ENCODE measurements around the gene XPO6. TPM values are rescaled to one million over a fixed set of nuclear protein-coding genes. Genes with fewer than 3 reads are reported as not detected.
A peak's percentile ranks its signal among the peaks of the same experiment; 100 is the strongest.

The XPO6 gene
- total RNA-seq, 1 donor from 2014 or later = 168 TPM

GRCh38 chr16:28166394-28167208 is 45.2 kb downstream of the XPO6 start:
- TF ChIP-seq, protein P1, sequence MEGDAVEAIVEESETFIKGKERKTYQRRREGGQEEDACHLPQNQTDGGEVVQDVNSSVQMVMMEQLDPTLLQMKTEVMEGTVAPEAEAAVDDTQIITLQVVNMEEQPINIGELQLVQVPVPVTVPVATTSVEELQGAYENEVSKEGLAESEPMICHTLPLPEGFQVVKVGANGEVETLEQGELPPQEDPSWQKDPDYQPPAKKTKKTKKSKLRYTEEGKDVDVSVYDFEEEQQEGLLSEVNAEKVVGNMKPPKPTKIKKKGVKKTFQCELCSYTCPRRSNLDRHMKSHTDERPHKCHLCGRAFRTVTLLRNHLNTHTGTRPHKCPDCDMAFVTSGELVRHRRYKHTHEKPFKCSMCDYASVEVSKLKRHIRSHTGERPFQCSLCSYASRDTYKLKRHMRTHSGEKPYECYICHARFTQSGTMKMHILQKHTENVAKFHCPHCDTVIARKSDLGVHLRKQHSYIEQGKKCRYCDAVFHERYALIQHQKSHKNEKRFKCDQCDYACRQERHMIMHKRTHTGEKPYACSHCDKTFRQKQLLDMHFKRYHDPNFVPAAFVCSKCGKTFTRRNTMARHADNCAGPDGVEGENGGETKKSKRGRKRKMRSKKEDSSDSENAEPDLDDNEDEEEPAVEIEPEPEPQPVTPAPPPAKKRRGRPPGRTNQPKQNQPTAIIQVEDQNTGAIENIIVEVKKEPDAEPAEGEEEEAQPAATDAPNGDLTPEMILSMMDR (conservative IDR thresholded peaks at IDR 0.05; ENCODE audit: low read depth, low read length) = no peak
- no peak overlapping the region for H3K4me3 ChIP-seq (ENCODE audit: low read depth, low read length)
- peak; percentile 52 for DNase-seq (ENCODE audit: low read depth)

DNA sequence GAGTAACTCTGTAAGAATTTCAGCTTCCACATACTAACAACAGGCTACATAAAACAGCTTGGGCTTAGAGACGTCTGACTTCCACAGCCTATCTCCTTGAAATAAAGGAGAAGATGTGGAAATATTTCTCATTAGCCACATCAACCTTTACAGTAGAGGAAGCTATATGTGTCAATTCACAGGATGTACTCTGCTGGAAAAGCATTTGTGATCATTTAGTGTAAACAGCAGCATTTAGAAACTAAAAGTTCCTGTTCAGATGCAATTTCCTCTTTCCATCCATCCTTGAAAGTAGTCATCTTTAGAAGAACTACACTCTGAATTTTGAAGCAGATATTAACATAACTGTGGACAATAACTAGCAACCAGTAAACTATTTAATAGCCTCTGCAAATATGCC is 46.2 kb downstream of the XPO6 start:
- TF ChIP-seq, protein P1 (conservative IDR thresholded peaks at IDR 0.05; ENCODE audit: low read depth, low read length) = no peak
- H3K4me3 ChIP-seq (ENCODE audit: low read depth, low read length) = no peak overlapping the region
- no peak for DNase-seq (ENCODE audit: low read depth)

DNA sequence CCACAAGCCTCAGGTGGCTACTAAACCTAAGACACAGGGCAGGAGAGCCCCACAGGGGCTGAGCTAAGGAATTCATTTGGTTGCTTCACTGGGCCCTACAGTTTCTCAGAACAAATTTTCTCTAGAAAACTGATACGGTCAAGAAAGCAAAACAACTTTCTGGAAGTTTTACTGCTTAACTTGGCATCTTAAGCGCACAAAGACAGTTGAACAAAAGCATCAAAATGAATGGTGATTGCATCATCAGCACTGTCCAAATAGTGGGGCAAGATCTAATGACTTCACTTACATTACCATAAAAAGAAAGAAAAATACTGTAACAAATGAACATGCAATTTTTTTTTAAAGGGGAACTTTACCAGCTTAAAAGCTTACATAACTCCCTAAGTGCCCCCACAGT is 47.6 kb downstream of the XPO6 start:
- TF ChIP-seq, protein P1 (conservative IDR thresholded peaks at IDR 0.05; ENCODE audit: low read depth, low read length) = no peak
- DNase-seq (ENCODE audit: low read depth) = no peak
- H3K4me3 ChIP-seq (ENCODE audit: low read depth, low read length) = no peak overlapping the region

DNA sequence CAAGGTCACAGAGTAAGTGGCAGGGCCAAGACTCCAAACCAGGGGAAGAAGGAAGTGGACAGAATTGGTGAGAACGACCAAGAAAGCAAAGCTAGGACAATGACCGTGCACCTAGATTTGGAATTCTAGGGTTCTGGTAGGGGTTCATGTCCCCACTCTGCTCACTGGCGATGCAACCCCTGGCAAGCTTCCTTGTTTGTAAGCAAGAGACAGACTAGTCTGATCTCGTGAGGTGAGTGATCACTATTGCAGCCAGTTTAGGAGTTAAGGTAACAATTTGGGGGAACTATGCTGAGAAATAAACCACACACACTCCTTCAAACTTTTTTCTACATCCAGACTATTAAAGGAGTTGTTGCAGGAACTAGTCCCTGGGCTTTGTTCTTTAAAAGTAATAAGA is 48.1 kb downstream of the XPO6 start:
- no peak overlapping the region for H3K4me3 ChIP-seq (ENCODE audit: low read depth, low read length)
- TF ChIP-seq, protein P1 (conservative IDR thresholded peaks at IDR 0.05; ENCODE audit: low read depth, low read length) = no peak
- DNase-seq (ENCODE audit: low read depth) = no peak

GRCh38 chr16:28162326-28162877 is 49.4 kb downstream of the XPO6 start:
- no peak overlapping the region for H3K4me3 ChIP-seq (ENCODE audit: low read depth, low read length)
- peak; percentile 58 for DNase-seq (ENCODE audit: low read depth)
- TF ChIP-seq, protein P1 (conservative IDR thresholded peaks at IDR 0.05; ENCODE audit: low read depth, low read length) = no peak

DNA sequence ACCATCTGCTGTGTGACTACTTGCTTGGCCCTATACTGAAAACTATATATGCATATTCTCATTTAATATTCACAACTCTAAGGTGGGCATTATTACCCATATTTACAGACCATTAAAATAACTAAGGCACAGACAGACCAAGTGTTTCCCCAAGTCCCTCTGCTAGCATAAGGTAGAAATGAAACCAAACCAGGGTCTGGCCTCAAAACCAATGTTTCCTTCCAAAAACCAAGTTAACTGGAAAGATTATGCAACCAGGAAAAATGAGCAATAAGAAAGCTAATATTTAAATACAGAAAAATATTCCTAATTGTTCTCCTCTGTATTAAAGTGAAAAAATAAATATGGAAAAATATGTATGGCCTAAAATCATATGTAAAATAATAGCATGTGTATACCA is 50.1 kb downstream of the XPO6 start:
- no peak overlapping the region for H3K4me3 ChIP-seq (ENCODE audit: low read depth, low read length)
- TF ChIP-seq, protein P1 (conservative IDR thresholded peaks at IDR 0.05; ENCODE audit: low read depth, low read length) = no peak
- DNase-seq (ENCODE audit: low read depth) = no peak

GRCh38 chr16:28158136-28158535 is 53.6 kb downstream of the XPO6 start:
- no peak overlapping the region for H3K4me3 ChIP-seq (ENCODE audit: low read depth, low read length)
- TF ChIP-seq, protein P1 (conservative IDR thresholded peaks at IDR 0.05; ENCODE audit: low read depth, low read length) = no peak
- no peak for DNase-seq (ENCODE audit: low read depth)
